Midbrain (tissue), 1 donor: Measurements from ENCODE around the gene GRIN1.

ENCODE experiments used
- DNase-seq: peaks from one replicate; lab custom pipeline; 2025; lab: John Stamatoyannopoulos, UW

GRIN1 gene

GRCh38 chr9:137164370-137165249, 25.7 kb downstream of the GRIN1 start:
- DNase-seq = no peak

GRCh38 chr9:137165250-137165836, 26.4 kb downstream of the GRIN1 start:
- no peak for DNase-seq

DNA sequence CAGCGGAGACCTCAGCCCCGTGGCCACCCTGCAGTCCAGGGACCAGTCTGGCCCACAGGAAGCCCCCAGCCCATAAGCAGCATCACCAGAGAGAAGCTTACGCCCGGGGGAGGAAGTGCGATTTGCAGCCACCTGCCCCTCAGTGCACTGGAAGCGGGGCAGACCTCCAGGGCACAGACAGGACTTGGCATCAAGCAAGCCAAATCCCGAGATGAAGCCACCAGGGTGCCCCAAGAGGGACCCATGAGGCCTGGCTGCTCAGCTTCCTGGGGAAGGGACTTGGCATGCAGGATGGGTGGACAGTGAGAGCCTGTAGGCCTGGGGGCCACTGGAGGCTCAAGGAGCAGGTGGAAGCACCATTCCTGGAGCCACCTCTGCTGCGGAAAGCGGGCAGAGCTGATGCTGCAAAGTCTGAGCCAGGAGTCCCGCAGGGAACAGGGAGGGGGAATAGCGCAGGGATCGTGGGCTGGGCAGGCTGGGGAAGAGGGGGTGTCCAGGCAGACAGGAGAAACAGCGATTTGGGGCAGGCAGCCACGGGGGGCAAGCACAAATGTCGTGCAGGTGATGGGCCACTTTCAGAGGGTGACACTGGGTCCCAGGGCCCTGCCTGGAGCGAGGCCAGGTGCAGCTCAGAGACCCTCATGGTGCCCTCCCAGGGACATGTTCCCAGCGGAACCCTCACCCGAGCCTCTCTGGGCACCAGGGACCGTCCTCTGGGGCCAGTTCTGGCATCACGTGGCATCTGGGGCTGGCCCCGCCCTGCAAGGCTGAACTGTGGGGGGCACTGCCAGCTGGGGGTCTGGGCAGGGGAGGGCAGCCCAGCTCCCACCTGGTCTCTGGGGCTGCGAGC, 27.7 kb downstream of the GRIN1 start:
- DNase-seq = no peak

GRCh38 chr9:137167277-137167746, 28.4 kb downstream of the GRIN1 start:
- no peak for DNase-seq

GRCh38 chr9:137167747-137168572, 29.0 kb downstream of the GRIN1 start:
- no peak for DNase-seq

GRCh38 chr9:137168573-137168903, 29.6 kb downstream of the GRIN1 start:
- peak; percentile 4 for DNase-seq

DNA sequence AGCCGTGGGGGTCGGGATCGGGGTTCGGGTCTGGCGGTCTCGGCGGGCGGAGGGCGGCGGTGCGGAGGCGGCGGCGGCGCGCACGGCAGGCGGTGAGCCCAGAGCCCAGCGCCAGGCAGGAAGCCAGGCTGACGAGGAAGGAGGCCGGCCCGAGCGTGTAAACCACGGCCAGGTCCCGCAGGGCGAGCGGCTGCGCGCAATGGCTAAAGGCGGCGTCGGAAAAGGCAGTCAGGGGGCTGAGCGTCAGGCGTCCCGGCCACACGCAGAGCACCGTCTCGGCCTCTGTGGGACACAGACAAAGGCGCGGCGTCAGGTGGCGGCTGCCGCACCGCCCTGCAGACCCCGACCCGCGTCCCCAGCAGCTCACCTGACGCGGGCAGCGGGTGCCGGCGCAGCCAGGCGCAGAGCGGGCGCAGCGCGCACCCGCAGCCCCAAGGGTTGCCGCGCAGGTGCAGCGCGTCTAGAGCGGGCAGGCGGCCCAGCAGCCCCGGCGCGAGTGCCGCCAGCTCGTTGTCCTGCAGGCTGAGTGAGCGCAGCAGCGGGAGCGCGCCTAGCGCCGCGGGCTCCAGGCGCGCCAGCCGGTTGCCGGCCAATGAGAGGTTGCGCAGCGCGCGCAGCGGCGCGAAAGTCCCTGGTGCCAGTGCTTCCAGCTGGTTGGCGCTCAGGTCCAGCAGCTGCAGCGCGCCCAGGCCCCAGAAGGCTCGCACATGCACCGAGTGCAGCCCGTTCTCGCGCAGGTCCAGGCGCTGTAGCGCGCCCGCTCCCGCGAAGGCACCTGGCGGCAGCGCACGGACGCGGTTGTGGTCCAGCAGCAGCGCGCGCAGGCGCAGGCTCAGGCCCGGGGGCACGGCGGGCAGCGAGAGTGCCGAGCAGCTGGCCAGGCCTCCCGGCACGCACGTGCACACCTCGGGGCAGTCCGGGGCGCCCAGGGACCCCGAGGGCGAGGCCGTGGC, 30.2 kb downstream of the GRIN1 start:
- no peak for DNase-seq

GRCh38 chr9:137169896-137170358, 31.0 kb downstream of the GRIN1 start, which contains the start of gene LRRC26:
TSS of gene LRRC26 (minus strand) at chr9:137170051. CDS start at chr9:137169943, 108 bp downstream.
- DNase-seq = no peak

DNA sequence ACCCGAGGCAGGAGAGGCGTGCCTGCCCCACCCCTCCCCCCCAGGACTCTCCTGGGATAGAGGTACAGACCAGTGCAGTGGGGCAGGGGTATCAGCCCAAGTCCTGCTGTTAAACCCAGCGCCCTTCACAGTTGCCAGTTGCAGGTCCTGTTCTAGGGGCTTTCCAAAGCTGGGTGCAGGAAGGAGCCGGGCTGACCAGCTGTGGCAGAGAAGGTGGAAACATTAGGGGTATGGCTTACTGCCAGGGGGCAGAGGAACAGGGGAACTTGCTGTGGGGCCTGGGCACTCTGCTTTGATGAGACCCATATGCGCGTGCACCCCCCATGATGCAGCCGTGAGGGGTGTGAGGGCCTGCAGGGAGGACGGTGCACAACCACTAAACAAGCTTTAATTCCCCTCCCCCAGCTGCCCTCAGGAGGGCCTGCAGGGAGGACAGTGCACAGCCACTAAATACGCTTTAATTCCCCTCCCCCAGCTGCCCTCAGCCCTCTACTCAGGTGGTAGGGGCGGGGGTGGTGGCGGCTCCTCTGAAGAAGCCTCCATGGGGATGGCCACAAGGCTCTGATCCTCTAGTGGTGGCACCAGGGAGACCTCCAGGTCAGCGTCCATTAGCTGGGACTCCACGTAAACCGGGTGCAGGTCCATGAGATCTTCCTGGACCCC, 31.7 kb downstream of the GRIN1 start:
- no peak for DNase-seq

DNA sequence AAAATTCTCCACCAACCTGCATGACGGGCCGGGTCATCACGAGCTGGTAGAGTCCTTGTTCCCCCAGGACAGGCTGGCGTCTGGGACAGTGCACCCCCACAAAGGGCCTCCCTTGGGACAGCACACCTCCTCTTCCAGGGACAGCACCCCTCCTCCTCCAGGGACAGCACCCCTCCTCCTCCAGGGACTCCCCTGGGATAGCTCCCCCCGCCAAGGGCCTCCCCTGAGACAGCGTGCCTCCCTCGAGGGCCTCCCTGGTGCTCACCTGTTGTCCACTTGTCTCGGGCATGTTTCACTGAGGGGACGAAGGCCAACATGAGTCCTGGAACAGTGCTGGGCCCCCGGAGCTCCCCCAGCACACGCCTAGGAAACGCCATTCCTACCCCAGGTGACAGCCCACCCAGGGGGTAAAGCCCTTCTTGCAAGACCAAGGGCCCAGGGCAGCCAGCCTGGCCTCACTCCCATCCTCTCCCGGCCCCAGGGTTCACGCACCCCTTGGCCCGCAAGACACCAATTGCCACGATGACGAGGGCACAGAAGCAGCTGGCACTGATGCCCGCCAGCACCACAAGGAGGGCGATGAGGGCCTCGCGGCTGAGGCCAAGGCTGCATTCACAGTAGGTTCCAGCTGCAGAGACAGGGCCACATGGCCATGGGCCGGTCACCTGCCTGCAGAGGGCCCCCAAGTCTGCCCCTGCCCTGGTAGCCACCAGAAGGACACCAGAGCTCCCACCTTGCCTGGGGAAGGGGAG, 32.4 kb downstream of the GRIN1 start:
- no peak for DNase-seq

DNA sequence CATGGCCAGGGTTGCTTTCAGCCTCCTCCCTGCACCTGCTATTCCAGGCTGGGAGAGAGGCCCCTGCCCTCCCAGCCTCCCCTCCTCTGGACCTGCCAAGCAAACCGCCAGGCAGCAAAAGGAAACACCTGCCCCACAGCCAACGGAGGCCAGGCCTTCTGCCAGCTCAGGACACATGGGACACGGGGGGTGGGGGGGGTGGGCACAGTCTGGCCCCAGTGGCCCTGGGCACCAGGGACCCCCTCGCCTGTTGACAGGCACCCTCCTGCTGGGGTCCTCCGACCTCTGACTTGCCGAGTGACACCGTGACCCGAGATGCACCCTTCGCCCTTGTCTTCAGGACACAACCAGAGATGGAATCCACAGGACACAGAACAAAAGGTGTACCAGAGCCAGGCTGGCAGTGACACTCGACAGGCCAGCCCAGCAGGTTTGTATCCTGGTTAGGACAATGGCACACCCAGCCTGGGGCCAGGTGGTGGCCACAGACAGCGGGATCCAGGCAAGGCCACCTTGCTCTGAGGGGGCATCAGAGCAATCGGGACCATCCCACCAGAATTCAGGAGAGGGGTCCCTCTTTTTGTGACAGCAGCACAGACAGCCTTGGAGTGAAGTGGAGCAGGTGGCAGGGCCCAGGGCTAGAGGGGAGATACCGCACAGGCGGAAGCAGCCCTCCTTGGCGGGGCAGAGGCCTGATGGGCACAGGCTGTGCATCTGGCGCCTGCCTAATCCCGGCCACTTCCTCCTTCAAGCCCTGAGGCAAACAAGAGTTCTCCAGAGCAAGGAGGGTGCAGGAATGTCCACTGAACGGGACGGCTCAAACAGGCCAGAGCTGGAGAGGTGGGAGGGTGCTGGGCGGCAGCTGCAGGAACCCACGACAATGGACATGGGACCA, 34.2 kb downstream of the GRIN1 start:
- no peak for DNase-seq

DNA sequence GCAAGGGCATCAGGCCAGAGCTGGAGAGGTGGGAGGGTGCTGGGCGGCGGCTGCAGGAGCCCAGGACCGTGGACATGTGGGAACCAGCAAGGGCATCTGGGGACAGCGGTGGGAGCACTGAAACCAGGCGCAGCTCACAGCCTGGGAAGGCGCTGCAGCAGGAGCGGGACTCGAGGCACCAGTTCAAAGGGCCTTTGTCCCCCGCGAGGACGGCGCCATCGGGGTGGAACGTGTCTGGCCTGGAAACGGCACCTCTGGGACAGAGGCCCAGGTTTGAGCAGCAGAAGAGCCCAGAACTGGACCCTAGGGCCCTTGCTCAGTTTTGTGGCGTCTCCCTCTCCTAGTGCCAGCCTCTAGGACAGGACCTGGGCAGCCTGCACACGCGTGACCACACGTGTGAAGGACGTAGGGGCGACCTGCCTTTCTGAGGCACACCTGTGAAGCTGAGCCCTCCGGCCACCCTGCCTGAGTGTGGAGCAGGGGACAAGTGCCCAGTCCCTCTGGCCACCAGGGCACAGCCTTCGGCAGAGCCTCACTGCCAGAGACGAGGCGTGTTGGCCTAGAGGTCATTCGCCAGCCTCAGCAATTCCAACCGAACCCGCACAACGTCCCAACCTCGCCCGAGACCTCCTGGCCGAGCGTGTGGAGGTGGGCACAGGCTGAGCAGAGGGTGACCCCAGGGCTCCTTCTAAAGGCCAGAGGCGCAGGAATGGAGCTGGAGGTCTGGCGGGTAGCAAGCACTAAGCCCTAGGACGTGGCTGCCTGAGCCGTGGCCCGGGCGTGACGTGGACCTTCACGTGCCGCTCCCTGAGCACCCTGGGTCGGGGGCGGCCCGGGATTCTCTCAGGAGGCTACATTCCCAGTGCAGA, 35.1 kb downstream of the GRIN1 start:
- no peak for DNase-seq

GRCh38 chr9:137174722-137175293, 35.9 kb downstream of the GRIN1 start:
- no peak for DNase-seq

- no peak for DNase-seq
Measured at GRCh38 chr9:137175345-137175961, 36.5 kb downstream of the GRIN1 start.

- DNase-seq = no peak
Measured at GRCh38 chr9:137176302-137177182, 37.6 kb downstream of the GRIN1 start.
